Endothelial cell (in vitro differentiated cells): ENCODE measurements around the gene CEP83. TPM values are rescaled to one million over a fixed set of nuclear protein-coding genes. Genes with fewer than 3 reads are reported as not detected.

Experiments used
- DNase-seq: peaks from one replicate; pipeline ENCODE4 v3.0.0; 2021; ENCODE audit warnings: low spot score
- H3K27ac Mint-ChIP-seq: one replicate; pipeline ENCODE4 v1.8.0; 2021; ENCODE audit warnings: mixed read lengths, inconsistent platforms; ENCODE audit not compliant: unreplicated experiment
- H3K27me3 Mint-ChIP-seq: one replicate; pipeline ENCODE4 v1.8.0; 2021; ENCODE audit warnings: mild to moderate bottlenecking, moderate library complexity, mixed read lengths, inconsistent platforms; ENCODE audit not compliant: unreplicated experiment
- H3K36me3 Mint-ChIP-seq: one replicate; pipeline ENCODE4 v1.8.0; 2021; ENCODE audit warnings: mild to moderate bottlenecking, low read depth, mixed read lengths, inconsistent platforms; ENCODE audit not compliant: unreplicated experiment
- H3K4me1 Mint-ChIP-seq: one replicate; pipeline ENCODE4 v1.8.0; 2021; ENCODE audit warnings: mild to moderate bottlenecking, mixed read lengths, inconsistent platforms; ENCODE audit not compliant: unreplicated experiment
- H3K4me3 Mint-ChIP-seq: one replicate; pipeline ENCODE4 v1.8.0; 2021; ENCODE audit warnings: mild to moderate bottlenecking, mixed read lengths, inconsistent platforms; ENCODE audit not compliant: unreplicated experiment
- H3K9me3 Mint-ChIP-seq: one replicate; pipeline ENCODE4 v1.8.0; 2021; ENCODE audit warnings: mixed read lengths, inconsistent platforms; ENCODE audit not compliant: unreplicated experiment
- total RNA-seq: library from RNA; stranded (reverse); fragmentation: NEBNext Ultra II Directional; extraction: Animal tissue kit (Norgen Biotek cat#: 25700); gene quantifications from one replicate; pipeline ENCODE4 v1.2.1, GENCODE V29; 2021; ENCODE audit not compliant: unreplicated experiment
- TF ChIP-seq, protein P1 (sequence below): fragments of 200-600 bp; sonication (generic); IDR thresholded peaks from one replicate; pipeline ENCODE4 v1.5.0; 2021; ENCODE audit warnings: antibody characterized with exemption; ENCODE audit not compliant: unreplicated experiment

CEP83 gene
- total RNA-seq, 1 donor from 2014 or later, result 18.6 TPM

DNA sequence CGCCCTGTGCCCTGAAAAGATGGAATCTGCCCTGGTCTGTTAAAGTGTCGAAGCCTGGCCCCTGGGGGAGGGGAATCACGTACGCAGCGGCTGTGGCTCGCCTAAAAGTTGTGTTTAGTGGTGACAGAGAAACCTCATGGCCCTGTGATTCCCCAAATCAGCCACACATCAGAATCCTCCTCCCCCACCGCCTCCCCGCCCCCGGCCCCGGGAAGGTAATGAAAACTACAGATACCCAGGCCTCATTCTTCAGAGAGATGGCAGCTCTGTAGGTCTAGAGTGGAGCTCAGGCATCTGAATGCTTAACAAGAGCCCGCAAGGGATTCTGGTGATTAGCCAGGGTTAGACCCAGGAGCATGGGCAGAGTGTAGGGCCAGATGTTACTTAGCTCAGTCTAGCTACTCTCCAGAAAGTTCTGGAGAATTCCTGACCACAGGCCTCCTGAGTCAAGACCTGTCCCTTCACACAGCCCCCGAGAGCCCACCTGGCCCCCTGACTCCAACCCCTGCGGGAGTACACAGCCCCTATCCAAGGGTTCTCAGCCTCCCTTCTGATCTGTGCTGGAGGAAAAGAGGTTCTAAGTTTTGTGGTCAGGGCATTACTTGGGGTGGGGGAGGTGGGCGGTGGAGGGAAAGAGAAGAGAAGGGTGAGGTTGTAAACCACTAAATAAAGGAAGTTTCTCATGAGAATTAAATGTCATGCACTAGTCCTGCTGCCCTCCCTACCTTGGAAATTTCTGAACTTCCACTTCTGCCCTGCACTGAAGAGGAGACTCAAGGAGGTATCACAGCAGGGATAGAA lies 196.5 kb downstream of the CEP83 start:
- Mint-ChIP-seq H3K4me3 (no peak overlapping the region), H3K9me3 (no peaks in the 10 kb centered on the region), H3K4me1 (peaks cover 12% of the 10 kb centered on the region), H3K27ac (no peak overlapping the region), H3K36me3 (peaks cover 4% of the 10 kb centered on the region), H3K27me3 (no peaks in the 10 kb centered on the region)
- TF ChIP-seq, protein P1, sequence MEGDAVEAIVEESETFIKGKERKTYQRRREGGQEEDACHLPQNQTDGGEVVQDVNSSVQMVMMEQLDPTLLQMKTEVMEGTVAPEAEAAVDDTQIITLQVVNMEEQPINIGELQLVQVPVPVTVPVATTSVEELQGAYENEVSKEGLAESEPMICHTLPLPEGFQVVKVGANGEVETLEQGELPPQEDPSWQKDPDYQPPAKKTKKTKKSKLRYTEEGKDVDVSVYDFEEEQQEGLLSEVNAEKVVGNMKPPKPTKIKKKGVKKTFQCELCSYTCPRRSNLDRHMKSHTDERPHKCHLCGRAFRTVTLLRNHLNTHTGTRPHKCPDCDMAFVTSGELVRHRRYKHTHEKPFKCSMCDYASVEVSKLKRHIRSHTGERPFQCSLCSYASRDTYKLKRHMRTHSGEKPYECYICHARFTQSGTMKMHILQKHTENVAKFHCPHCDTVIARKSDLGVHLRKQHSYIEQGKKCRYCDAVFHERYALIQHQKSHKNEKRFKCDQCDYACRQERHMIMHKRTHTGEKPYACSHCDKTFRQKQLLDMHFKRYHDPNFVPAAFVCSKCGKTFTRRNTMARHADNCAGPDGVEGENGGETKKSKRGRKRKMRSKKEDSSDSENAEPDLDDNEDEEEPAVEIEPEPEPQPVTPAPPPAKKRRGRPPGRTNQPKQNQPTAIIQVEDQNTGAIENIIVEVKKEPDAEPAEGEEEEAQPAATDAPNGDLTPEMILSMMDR, result no peak
- DNase-seq, result no peak

DNA sequence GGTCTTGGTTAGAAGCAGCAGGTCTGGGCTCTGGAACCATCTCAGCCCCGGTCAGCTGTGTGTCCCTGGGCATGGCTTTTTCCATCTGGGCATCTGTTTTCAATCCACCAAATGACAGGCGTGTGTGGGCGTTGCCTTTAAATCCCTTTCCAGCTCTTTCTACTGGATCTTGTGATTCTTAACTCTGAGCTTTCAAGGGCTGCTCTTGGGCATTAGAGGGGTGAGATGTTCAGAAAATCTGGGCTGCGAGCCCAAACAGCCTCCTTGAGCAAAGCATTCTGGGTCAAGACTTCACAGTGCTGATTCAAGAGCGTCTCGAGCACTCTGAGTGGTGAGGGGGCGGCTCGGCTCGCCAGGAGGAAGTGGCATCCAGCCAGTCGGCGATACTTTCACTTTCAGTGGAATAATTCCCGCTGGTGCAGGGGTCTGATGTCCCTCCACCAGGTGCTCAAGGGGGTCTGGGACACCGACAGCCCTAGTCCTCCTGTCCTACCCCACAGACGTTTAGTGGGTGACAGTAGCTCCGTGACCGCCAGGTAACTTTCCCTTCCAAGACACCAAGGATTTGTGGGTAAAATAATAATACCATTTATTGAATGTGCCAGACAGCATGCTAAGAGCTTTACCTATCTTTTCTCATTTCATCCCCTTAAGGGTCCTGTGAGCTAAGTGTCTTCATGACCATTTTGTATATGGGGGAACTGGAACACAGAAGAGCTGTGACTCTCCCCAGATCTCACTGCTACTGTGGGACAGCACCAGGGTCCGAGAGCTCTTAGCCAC lies 197.2 kb downstream of the CEP83 start:
- no peak for DNase-seq
- Mint-ChIP-seq H3K27me3 (no peaks in the 10 kb centered on the region), H3K4me1 (peaks cover 12% of the 10 kb centered on the region), H3K4me3 (no peak overlapping the region), H3K27ac (no peak overlapping the region), H3K9me3 (no peaks in the 10 kb centered on the region), H3K36me3 (peaks cover 4% of the 10 kb centered on the region)
- TF ChIP-seq, protein P1, result no peak

DNA sequence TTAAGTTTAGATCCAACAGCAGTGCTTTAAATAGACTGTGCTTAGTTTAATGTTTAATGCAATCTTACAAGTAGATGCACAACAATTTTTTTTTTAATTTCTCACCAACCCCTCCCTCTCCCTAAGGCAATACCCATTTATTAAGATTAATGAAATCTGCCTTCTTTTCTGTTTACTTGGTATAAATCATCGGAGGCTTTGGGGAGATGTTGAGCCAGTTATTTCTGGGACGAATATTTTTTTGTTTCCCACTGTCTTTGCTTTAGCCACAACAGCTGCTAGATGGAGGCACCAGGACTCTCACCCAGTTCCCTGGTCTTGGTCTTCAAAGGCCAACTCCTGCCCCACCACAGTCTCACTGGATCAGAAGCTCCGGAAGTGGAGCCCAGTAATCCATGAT lies 197.9 kb downstream of the CEP83 start:
- Mint-ChIP-seq H3K27ac (no peak overlapping the region), H3K4me1 (peaks cover 8% of the 10 kb centered on the region), H3K36me3 (peaks cover 4% of the 10 kb centered on the region), H3K9me3 (no peaks in the 10 kb centered on the region), H3K4me3 (no peak overlapping the region), H3K27me3 (no peaks in the 10 kb centered on the region)
- no peak for DNase-seq
- TF ChIP-seq, protein P1, result no peak

DNA sequence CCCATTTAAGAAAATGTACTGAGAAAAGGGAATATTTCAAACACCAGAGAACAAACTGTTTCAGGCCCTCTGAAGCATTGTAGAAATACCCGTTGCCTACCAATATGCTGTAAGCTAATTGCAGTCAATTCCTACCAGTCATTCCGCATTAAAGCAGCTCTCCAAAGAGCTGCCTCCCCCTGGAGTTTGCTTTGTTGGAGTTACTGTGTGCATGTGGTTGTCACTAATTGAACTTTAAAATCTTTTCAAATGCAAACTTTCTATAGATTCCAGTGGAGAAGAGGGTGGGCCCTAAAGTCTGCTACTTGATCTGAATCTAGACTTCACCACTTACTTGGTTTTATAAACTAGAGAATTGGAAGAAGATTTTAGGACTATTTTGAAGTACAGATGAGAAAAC lies 198.5 kb downstream of the CEP83 start:
- Mint-ChIP-seq H3K27ac (no peak overlapping the region), H3K36me3 (peaks cover 4% of the 10 kb centered on the region), H3K27me3 (no peaks in the 10 kb centered on the region), H3K9me3 (no peaks in the 10 kb centered on the region), H3K4me3 (no peak overlapping the region), H3K4me1 (peaks cover 8% of the 10 kb centered on the region)
- no peak for DNase-seq
- TF ChIP-seq, protein P1, result no peak

DNA sequence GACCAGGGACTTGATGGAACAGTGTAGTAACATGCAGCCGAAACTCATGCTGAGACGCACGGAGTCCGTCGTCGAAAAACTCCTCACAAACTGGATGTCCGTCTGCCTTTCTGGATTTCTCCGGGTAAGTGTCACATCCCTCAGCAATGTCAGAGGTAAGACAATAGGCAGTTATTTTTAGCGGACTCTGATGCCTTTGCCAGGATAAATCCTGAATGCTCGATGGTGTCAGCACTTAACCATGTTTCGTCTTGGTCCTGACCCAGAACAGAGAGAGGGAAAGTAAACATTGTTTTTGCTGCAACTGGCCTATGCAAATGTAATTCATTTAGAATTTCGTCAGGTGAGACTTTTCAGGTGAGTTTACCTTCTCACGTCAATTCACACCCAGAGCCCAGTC lies 198.9 kb downstream of the CEP83 start:
- H3K27ac Mint-ChIP-seq, result no peak overlapping the region
- H3K4me1 Mint-ChIP-seq, result peaks cover 8% of the 10 kb centered on the region
- peaks cover 4% of the 10 kb centered on the region for H3K36me3 Mint-ChIP-seq

More for the DNA sequence above, 198.9 kb downstream of the CEP83 start:
- H3K4me3 Mint-ChIP-seq, result no peak overlapping the region
- H3K27me3 Mint-ChIP-seq, result no peaks in the 10 kb centered on the region
- DNase-seq, result no peak
- no peaks in the 10 kb centered on the region for H3K9me3 Mint-ChIP-seq
- TF ChIP-seq, protein P1, result no peak
